GM18867 (cell line): ENCODE results near the gene DOLPP1.

Source experiments
- ATAC-seq: cut with Tn5 transposase; IDR thresholded peaks from one replicate; pipeline ENCODE4 v1.9.1; 2021; ENCODE audit warnings: mild to moderate bottlenecking, moderate library complexity; ENCODE audit not compliant: unreplicated experiment

The DOLPP1 gene

GRCh38 chr9:129063061-129063460 is 17.9 kb upstream of the DOLPP1 start:
- no peak for ATAC-seq

GRCh38 chr9:129064499-129064908 is 16.4 kb upstream of the DOLPP1 start:
- ATAC-seq: no peak

- ATAC-seq: no peak
Observed at GRCh38 chr9:129068110-129068509, 12.8 kb upstream of the DOLPP1 start.

- ATAC-seq: no peak
Observed at GRCh38 chr9:129068990-129069861, 11.7 kb upstream of the DOLPP1 start.

GRCh38 chr9:129069862-129070641 is 10.9 kb upstream of the DOLPP1 start:
- no peak for ATAC-seq

- ATAC-seq: no peak
Observed at GRCh38 chr9:129070696-129071525, 10.0 kb upstream of the DOLPP1 start.

GRCh38 chr9:129071526-129072126 is 9.3 kb upstream of the DOLPP1 start:
- no peak for ATAC-seq

GRCh38 chr9:129072171-129072570 is 8.7 kb upstream of the DOLPP1 start:
- no peak for ATAC-seq

GRCh38 chr9:129073404-129073803 is 7.5 kb upstream of the DOLPP1 start:
- ATAC-seq: no peak

- ATAC-seq: no peak
Observed at GRCh38 chr9:129074106-129074505, 6.8 kb upstream of the DOLPP1 start.

GRCh38 chr9:129075996-129076639 is 4.8 kb upstream of the DOLPP1 start:
- no peak for ATAC-seq

GRCh38 chr9:129076640-129077037 is 4.3 kb upstream of the DOLPP1 start:
- no peak for ATAC-seq

- no peak for ATAC-seq
Observed at GRCh38 chr9:129077236-129077635, 3.7 kb upstream of the DOLPP1 start.

- no peak for ATAC-seq
Observed at GRCh38 chr9:129078691-129079503, 2.0 kb upstream of the DOLPP1 start.

- ATAC-seq: no peak
Observed at GRCh38 chr9:129079829-129080228, 1.1 kb upstream of the DOLPP1 start.

- ATAC-seq: no peak
Observed at GRCh38 chr9:129080298-129080600, 662 bp upstream of the DOLPP1 start.

- ATAC-seq: no peak
Observed at GRCh38 chr9:129081388-129081904, 535 bp downstream of the DOLPP1 start.

GRCh38 chr9:129084087-129084486 is 3.2 kb downstream of the DOLPP1 start:
- no peak for ATAC-seq

- no peak for ATAC-seq
Observed at GRCh38 chr9:129089246-129089645, 8.3 kb downstream of the DOLPP1 start.
